H9 (cell line): ENCODE measurements around the gene NUP54. TPM values are rescaled to one million over a fixed set of nuclear protein-coding genes. Genes with fewer than 3 reads are reported as not detected.
A peak's percentile ranks its signal among the peaks of the same experiment; 100 is the strongest.

ENCODE experiments used
- DNase-seq: peaks from one replicate; pipeline ENCODE4 v3.0.0-alpha.2; 2017
- H2AFZ ChIP-seq: one replicate; pipeline ENCODE4 v1.6.1; 2013; ENCODE audit warnings: mild to moderate bottlenecking, low read length, control low read depth, moderate library complexity
- H2AK5ac ChIP-seq: 2 replicates; pipeline ENCODE4 v1.6.1; 2013; ENCODE audit warnings: low read length, control low read depth, mixed read lengths; ENCODE audit not compliant: insufficient read length
- H2BK120ac ChIP-seq: one replicate; pipeline ENCODE4 v1.6.1; 2013; ENCODE audit warnings: low read depth, mild to moderate bottlenecking, low read length, control low read depth, inconsistent platforms; ENCODE audit not compliant: poor library complexity, severe bottlenecking
- H2BK12ac ChIP-seq: 2 replicates; pipeline ENCODE4 v1.6.1; 2013; ENCODE audit warnings: low read length, control low read depth, mixed read lengths, low read depth; ENCODE audit not compliant: insufficient read length
- H2BK15ac ChIP-seq: 2 replicates; pipeline ENCODE4 v1.6.1; 2013; ENCODE audit warnings: low read depth, low read length, control low read depth
- H2BK20ac ChIP-seq: one replicate; pipeline ENCODE4 v1.6.1; 2013; ENCODE audit warnings: low read depth, mild to moderate bottlenecking, low read length, control low read depth, inconsistent platforms; ENCODE audit not compliant: poor library complexity, severe bottlenecking
- H2BK5ac ChIP-seq: 2 replicates; pipeline ENCODE4 v1.6.1; 2013; ENCODE audit warnings: low read length, control low read depth, mixed read lengths; ENCODE audit not compliant: insufficient read length
- H3K14ac ChIP-seq: 2 replicates; pipeline ENCODE4 v1.6.1; 2013; ENCODE audit warnings: low read length, control low read depth; ENCODE audit not compliant: insufficient read depth
- H3K18ac ChIP-seq: 2 replicates; pipeline ENCODE4 v1.6.1; 2013; ENCODE audit warnings: low read depth, mild to moderate bottlenecking, mixed read lengths, low read length, control low read depth; ENCODE audit not compliant: insufficient read length
- H3K23ac ChIP-seq: 2 replicates; pipeline ENCODE4 v1.6.1; 2013; ENCODE audit warnings: low read length, control low read depth, mixed read lengths, low read depth; ENCODE audit not compliant: insufficient read length
- H3K23me2 ChIP-seq: 2 replicates; pipeline ENCODE4 v1.6.1; 2013; ENCODE audit warnings: low read depth, mild to moderate bottlenecking, mixed read lengths, low read length, control low read depth; ENCODE audit not compliant: insufficient read length, poor library complexity, severe bottlenecking
- H3K27ac ChIP-seq: 2 replicates; pipeline ENCODE4 v1.5.1; 2013; ENCODE audit warnings: low read length, control low read depth, mixed read lengths, low read depth; ENCODE audit not compliant: insufficient read length
- H3K27me3 ChIP-seq: 2 replicates; pipeline ENCODE4 v1.6.1; 2013; ENCODE audit warnings: low read length, control low read depth, inconsistent platforms; ENCODE audit not compliant: insufficient read depth
- H3K4ac ChIP-seq: 2 replicates; pipeline ENCODE4 v1.6.1; 2013; ENCODE audit warnings: low read depth, mild to moderate bottlenecking, control low read depth, inconsistent platforms, low read length, moderate library complexity
- H3K4me1 ChIP-seq: 2 replicates; pipeline ENCODE4 v1.6.1; 2013; ENCODE audit warnings: low read length, control low read depth, inconsistent platforms; ENCODE audit not compliant: insufficient read depth
- H3K4me2 ChIP-seq: 2 replicates; pipeline ENCODE4 v1.6.1; 2013; ENCODE audit warnings: low read length, control low read depth, mixed read lengths; ENCODE audit not compliant: insufficient read length, insufficient read depth
- H3K56ac ChIP-seq: 2 replicates; pipeline ENCODE4 v1.6.1; 2013; ENCODE audit warnings: low read depth, mild to moderate bottlenecking, mixed read lengths, low read length, control low read depth; ENCODE audit not compliant: insufficient read length
- H3K79me1 ChIP-seq: 2 replicates; pipeline ENCODE4 v1.6.1; 2013; ENCODE audit warnings: low read depth, mild to moderate bottlenecking, moderate library complexity, low read length, control low read depth, inconsistent platforms; ENCODE audit not compliant: insufficient read depth, poor library complexity, severe bottlenecking
- H3K79me2 ChIP-seq: 2 replicates; pipeline ENCODE4 v1.6.1; 2013; ENCODE audit warnings: low read length, control low read depth, inconsistent platforms; ENCODE audit not compliant: insufficient read depth
- H3K9ac ChIP-seq: 2 replicates; pipeline ENCODE4 v1.6.1; 2013; ENCODE audit warnings: low read length, control low read depth, mixed read lengths; ENCODE audit not compliant: insufficient read length; ENCODE audit errors: extremely low read depth
- H3K9me3 ChIP-seq: one replicate; pipeline ENCODE4 v1.6.1; 2013; ENCODE audit warnings: low read depth, low read length, inconsistent platforms; ENCODE audit not compliant: control insufficient read depth
- H3T11ph ChIP-seq: one replicate; pipeline ENCODE4 v1.6.1; 2013; ENCODE audit warnings: mild to moderate bottlenecking, low read length, control low read depth, inconsistent platforms
- H4K20me1 ChIP-seq: one replicate; pipeline ENCODE4 v1.6.1; 2013; ENCODE audit not compliant: control insufficient read depth, insufficient read length, insufficient read depth
- H4K5ac ChIP-seq: 2 replicates; pipeline ENCODE4 v1.6.1; 2013; ENCODE audit warnings: low read depth, mild to moderate bottlenecking, mixed read lengths, low read length, control low read depth; ENCODE audit not compliant: insufficient read length
- H4K8ac ChIP-seq: replicated peaks from 2 replicates; pipeline ENCODE4 v1.6.1; 2013; ENCODE audit warnings: low read length, control low read depth, mixed read lengths, low read depth; ENCODE audit not compliant: insufficient read length
- H4K91ac ChIP-seq: 2 replicates; pipeline ENCODE4 v1.6.1; 2013; ENCODE audit warnings: low read depth, mild to moderate bottlenecking, moderate library complexity, mixed read lengths, low read length, control low read depth; ENCODE audit not compliant: insufficient read length
- H3K27ac Mint-ChIP-seq, 3 experiments: 2 replicates in 2 of 3; 3 replicates in 1 of 3; pipeline ENCODE4 v1.8.0; 2020 to 2021; ENCODE audit warnings: mixed read lengths in 3 of 3, mild to moderate bottlenecking in 1 of 3, moderate library complexity in 1 of 3
- H3K27me3 Mint-ChIP-seq: 2 replicates; pipeline ENCODE4 v1.8.0; 2021; ENCODE audit warnings: low read depth, mild to moderate bottlenecking, moderate library complexity, mixed read lengths
- H3K36me3 Mint-ChIP-seq, 3 experiments: 2 replicates in 2 of 3; 3 replicates in 1 of 3; pipeline ENCODE4 v1.8.0; 2020 to 2021; ENCODE audit warnings: low read depth in 3 of 3, mixed read lengths in 3 of 3; ENCODE audit not compliant: insufficient read depth in 1 of 3
- H3K4me1 Mint-ChIP-seq, 2 experiments: 2 replicates each; pipeline ENCODE4 v1.8.0; 2020; ENCODE audit warnings: mixed read lengths in 2 of 2
- H3K4me3 Mint-ChIP-seq, 2 experiments: 2 replicates in 1 of 2; 3 replicates in 1 of 2; pipeline ENCODE4 v1.8.0; 2020 to 2021; ENCODE audit warnings: mild to moderate bottlenecking in 2 of 2, mixed read lengths in 2 of 2, moderate library complexity in 1 of 2
- H3K9me3 Mint-ChIP-seq, 2 experiments: 2 replicates in 1 of 2; 3 replicates in 1 of 2; pipeline ENCODE4 v1.8.0; 2020; ENCODE audit warnings: mild to moderate bottlenecking in 2 of 2, mixed read lengths in 2 of 2, moderate library complexity in 1 of 2
- WGBS: extraction: QIAGEN DNeasy Blood & Tissue Kit; methylation state at CpG from one replicate; pipeline ENCODE4 v1.1.7; 2013; ENCODE audit warnings: missing lambda C conversion rate, low lambda C conversion rate, mixed read lengths; ENCODE audit not compliant: insufficient read length; ENCODE audit errors: extremely low coverage; 5-methylcytosine and 5-hydroxymethylcytosine counted together
- long read RNA-seq: library from polyadenylated mRNA; unstranded; transcript quantifications from one replicate; pipeline ENCODE4 v2.0.0, GENCODE V29; 2020
- total RNA-seq: library from RNA; stranded (reverse); gene quantifications from 2 replicates; pipeline ENCODE4 v1.2.1, GENCODE V29; 2021
- TF ChIP-seq, protein P1 (sequence below): fragments of 200-600 bp; sonication (generic); conservative IDR thresholded peaks from 3 replicates; pipeline ENCODE4 v1.8.0; 2021; ENCODE audit warnings: antibody characterized with exemption, mild to moderate bottlenecking

Gene NUP54
- total RNA-seq: 128 and 129 TPM in 2 replicates
- long read RNA-seq, transcript NUP54-211 (11 exons, 1,385 nt): minor isoform, 60 of 876 reads
- long read RNA-seq, transcript NUP54-201 (12 exons, 2,367 nt): major isoform, 650 of 876 reads
- long read RNA-seq, transcript NUP54-217 (11 exons, 1,563 nt): minor isoform, 16 of 876 reads
- long read RNA-seq, partial matches to known transcripts: 20 of 876 reads
- long read RNA-seq, other reads (novel, unspliced or antisense): 127 of 876 reads

DNA sequence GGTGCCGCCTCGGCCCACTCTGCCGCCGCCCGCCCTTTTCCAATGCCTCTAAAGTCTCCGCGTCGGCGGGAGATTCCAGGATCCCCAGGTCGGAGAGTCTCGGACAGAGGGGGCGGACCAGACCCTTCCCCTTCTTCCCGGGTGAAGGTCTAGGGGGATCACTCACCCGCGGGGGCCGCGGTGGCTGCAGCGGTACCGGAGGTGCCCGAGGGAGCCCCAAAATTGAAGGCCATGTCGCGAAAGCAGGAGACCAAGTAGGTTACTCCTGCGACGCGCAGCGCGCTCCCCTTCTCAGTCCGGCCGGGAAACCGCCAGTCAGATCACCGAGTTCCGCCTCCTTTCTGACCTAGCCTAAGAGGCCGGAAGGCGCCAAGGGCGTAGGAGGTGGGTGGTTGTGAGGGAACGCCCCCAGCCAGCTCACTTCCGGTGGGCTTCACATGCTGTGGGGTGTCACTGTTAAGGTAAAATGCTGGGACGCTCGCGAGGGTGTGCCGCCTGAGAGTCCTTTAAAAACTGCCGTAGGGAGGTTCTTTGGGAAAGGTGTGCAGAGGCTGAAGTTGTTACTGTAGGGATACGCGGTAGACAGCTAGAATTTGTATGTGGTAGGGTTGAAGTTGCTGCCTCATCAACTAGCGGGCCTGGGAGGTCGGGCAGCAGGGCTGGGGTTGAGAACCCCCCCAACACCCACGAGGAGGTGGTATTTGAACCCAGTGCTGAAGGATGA, at the start of gene NUP54:
NUP54 (minus strand) TSS at position 256 of the 724 bp plus-strand sequence; CDS start at position 233, 23 bp downstream.
- H3K36me3 Mint-ChIP-seq: peaks cover 13 to 17% (median 15%) of the 10 kb centered on the region in 3 experiments

More for the DNA sequence above, at the start of gene NUP54:
- Histone ChIP-seq H3K79me2 (peaks cover 23% of the 10 kb centered on the region; the same call in 1 of the 2 replicates), H3K56ac (no peak within 1 kb of the TSS), H3K14ac (peak within 1 kb of the TSS; percentile 93; the same call in 1 of the 2 replicates), H3K4ac (no peak within 1 kb of the TSS), H4K8ac (no peak within 1 kb of the TSS), H2BK12ac (no peak within 1 kb of the TSS), H3K27ac (peak within 1 kb of the TSS; percentile 1), H3K23me2 (peaks cover 10% of the 10 kb centered on the region), H3K79me1 (no peaks in the 10 kb centered on the region), H2BK15ac (no peak within 1 kb of the TSS), H3K4me1 (no peaks in the 10 kb centered on the region), H2AK5ac (no peak within 1 kb of the TSS), H4K20me1 (no peaks in the 10 kb centered on the region), H2BK5ac (no peak within 1 kb of the TSS), H3K18ac (peak within 1 kb of the TSS; percentile 91), H3K23ac (no peak within 1 kb of the TSS), H3K27me3 (no peaks in the 10 kb centered on the region), H3K9me3 (no peaks in the 10 kb centered on the region), H4K5ac (no peak within 1 kb of the TSS), H3K9ac (peak within 1 kb of the TSS; percentile 82), H2BK120ac (no peak within 1 kb of the TSS), H3K4me2 (peak within 1 kb of the TSS; percentile 89), H2AFZ (no peak within 1 kb of the TSS), H4K91ac (no peak within 1 kb of the TSS), H2BK20ac (no peak within 1 kb of the TSS), H3T11ph (no peak within 1 kb of the TSS)
- DNase-seq: peak; percentile 96
- Mint-ChIP-seq H3K27me3 (no peaks in the 10 kb centered on the region), H3K4me3 (peak within 1 kb of the TSS; percentile 89 to 97), H3K27ac (peak within 1 kb of the TSS; percentile 97 to 99 (median 98)), H3K4me1 (peaks cover 18 to 24% of the 10 kb centered on the region in 2 experiments), H3K9me3 (no peaks in the 10 kb centered on the region)
- TF ChIP-seq, protein P1, sequence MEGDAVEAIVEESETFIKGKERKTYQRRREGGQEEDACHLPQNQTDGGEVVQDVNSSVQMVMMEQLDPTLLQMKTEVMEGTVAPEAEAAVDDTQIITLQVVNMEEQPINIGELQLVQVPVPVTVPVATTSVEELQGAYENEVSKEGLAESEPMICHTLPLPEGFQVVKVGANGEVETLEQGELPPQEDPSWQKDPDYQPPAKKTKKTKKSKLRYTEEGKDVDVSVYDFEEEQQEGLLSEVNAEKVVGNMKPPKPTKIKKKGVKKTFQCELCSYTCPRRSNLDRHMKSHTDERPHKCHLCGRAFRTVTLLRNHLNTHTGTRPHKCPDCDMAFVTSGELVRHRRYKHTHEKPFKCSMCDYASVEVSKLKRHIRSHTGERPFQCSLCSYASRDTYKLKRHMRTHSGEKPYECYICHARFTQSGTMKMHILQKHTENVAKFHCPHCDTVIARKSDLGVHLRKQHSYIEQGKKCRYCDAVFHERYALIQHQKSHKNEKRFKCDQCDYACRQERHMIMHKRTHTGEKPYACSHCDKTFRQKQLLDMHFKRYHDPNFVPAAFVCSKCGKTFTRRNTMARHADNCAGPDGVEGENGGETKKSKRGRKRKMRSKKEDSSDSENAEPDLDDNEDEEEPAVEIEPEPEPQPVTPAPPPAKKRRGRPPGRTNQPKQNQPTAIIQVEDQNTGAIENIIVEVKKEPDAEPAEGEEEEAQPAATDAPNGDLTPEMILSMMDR: no peak
- WGBS: no CpG with 5 or more reads among the region's 47 CpGs
